Mammary epithelial cell (primary cell): ENCODE results near the gene ZFPL1.

ENCODE experiments used
- EZH2 ChIP-seq: IDR thresholded peaks from 2 replicates; pipeline ENCODE4 v1.6.1; 2012; ENCODE audit warnings: low read length, inconsistent platforms, borderline replicate concordance
- TF ChIP-seq, protein P1 (sequence below), 2 donors: IDR thresholded peaks in 1 of 2; conservative IDR thresholded peaks in 1 of 2; 2 replicates each; pipeline ENCODE4 v1.5.1; 2011 to 2012; ENCODE audit warnings: inconsistent platforms in 2 of 2, low read length in 2 of 2, mild to moderate bottlenecking in 2 of 2, control low read depth in 1 of 2, low read depth in 1 of 2; ENCODE audit not compliant: insufficient read depth in 1 of 2; ENCODE audit errors: extremely low read depth in 1 of 2

DNA sequence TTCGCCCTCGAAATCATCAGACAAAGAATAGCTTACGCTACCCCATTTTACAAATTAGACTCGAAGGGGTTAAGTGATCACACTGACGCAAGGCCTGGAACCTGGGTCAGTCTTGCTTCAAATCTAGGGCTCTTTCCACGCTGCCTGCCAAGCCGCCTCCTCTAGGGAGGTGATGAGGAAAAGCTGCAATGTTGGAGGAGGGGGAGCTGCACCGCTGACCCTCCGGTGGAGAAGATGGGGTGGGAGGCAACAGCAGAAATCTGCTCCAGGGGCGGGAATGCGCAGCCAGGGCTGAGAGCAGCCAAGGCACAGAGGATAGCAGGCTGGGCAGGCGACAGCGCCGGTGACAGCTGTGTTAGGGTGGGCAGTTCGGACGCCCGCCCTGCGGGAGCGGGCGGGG is 49.7 kb downstream of the ZFPL1 start:
- TF ChIP-seq, protein P1, sequence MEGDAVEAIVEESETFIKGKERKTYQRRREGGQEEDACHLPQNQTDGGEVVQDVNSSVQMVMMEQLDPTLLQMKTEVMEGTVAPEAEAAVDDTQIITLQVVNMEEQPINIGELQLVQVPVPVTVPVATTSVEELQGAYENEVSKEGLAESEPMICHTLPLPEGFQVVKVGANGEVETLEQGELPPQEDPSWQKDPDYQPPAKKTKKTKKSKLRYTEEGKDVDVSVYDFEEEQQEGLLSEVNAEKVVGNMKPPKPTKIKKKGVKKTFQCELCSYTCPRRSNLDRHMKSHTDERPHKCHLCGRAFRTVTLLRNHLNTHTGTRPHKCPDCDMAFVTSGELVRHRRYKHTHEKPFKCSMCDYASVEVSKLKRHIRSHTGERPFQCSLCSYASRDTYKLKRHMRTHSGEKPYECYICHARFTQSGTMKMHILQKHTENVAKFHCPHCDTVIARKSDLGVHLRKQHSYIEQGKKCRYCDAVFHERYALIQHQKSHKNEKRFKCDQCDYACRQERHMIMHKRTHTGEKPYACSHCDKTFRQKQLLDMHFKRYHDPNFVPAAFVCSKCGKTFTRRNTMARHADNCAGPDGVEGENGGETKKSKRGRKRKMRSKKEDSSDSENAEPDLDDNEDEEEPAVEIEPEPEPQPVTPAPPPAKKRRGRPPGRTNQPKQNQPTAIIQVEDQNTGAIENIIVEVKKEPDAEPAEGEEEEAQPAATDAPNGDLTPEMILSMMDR (conservative IDR thresholded peaks at IDR 0.05 in 1 of 2, IDR thresholded peaks at IDR 0.05 in 1 of 2; ENCODE audit: extremely low read depth in 1 of 2, insufficient read depth in 1 of 2, low read depth in 1 of 2, low read length in 2 of 2): no peak
- no peak for TF ChIP-seq EZH2
